Ishikawa (cell line): Measurements from ENCODE around the gene RACGAP1.

ENCODE experiments used
- CEBPB ChIP-seq: IDR thresholded peaks from 2 replicates; pipeline ENCODE4 v1.6.1; 2012
- CREB1 ChIP-seq: IDR thresholded peaks from 2 replicates; pipeline ENCODE4 v1.6.1; 2012; ENCODE audit warnings: low read depth
- EGR1 ChIP-seq: IDR thresholded peaks from 2 replicates; pipeline ENCODE4 v1.6.1; 2012
- EP300 ChIP-seq: IDR thresholded peaks from 2 replicates; pipeline ENCODE4 v1.6.1; 2012; ENCODE audit warnings: borderline replicate concordance
- FOXM1 ChIP-seq: IDR thresholded peaks from 2 replicates; pipeline ENCODE4 v1.6.1; 2012; ENCODE audit warnings: low read depth, borderline replicate concordance
- NFIC ChIP-seq: IDR thresholded peaks from 2 replicates; pipeline ENCODE4 v1.6.1; 2012
- RAD21 ChIP-seq: IDR thresholded peaks from 2 replicates; pipeline ENCODE4 v1.6.1; 2012; ENCODE audit warnings: low read depth
- TAF1 ChIP-seq: IDR thresholded peaks from 2 replicates; pipeline ENCODE4 v1.6.1; 2012; ENCODE audit warnings: low read depth, mild to moderate bottlenecking
- TCF12 ChIP-seq: IDR thresholded peaks from 2 replicates; pipeline ENCODE4 v1.6.1; 2012; ENCODE audit warnings: low read depth
- TEAD4 ChIP-seq: IDR thresholded peaks from 2 replicates; pipeline ENCODE4 v1.6.1; 2012
- YY1 ChIP-seq: IDR thresholded peaks from 2 replicates; pipeline ENCODE4 v1.6.1; 2012; ENCODE audit warnings: low read depth
- ZBTB7A ChIP-seq: IDR thresholded peaks from 2 replicates; pipeline ENCODE4 v1.6.1; 2012; ENCODE audit warnings: low read depth
- TF ChIP-seq, protein P1 (sequence below): IDR thresholded peaks from 2 replicates; pipeline ENCODE4 v1.6.1; 2012
- TF ChIP-seq, protein P2 (sequence below): IDR thresholded peaks from 2 replicates; pipeline ENCODE4 v1.6.1; 2012
- TF ChIP-seq, protein P3 (sequence below): IDR thresholded peaks from 2 replicates; pipeline ENCODE4 v1.6.1; 2012; ENCODE audit warnings: low read depth, mild to moderate bottlenecking

RACGAP1 gene

DNA sequence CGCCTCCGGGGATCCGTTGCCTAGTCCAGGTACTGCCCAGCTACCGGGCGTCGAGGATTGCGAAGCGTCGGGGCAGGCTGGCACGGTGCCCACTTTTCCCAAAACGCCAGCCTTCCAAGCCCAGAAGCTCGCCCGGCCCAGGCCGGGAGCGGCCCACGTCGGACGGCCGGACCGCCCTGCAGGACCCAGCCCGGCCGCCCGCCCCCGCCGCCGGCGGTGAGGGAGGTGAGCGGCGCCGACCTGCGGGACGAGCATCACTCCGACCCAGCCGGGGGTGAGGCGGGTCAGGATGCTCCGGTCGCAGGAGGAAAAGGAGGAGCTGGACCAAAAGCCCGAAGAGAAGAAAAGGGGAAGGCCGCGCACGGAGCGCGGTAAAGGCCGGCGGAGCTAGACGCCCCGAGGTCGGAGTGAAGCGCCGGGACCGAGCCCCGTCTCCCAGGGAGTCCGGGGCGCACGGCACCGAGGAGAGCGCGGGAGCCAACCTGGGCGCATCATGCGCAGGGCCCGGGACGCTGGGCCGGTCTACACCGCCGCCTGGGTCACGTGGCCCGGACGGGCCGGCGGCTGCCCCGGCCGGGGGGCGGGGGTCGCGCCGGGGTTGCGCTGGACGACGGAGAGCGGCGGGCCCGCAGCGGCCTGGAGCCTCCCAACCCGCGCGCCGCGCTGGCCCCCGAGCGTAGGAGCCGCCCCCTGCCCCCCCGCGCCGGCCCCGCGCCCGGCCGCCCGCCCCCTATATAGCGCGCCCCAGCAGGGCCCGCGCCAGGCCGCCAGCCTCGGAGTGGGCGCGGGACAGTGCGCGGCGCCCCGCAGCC lies 64.0 kb downstream of the RACGAP1 start, which contains the start of gene AQP5:
Gene AQP5 (plus strand): TSS at position 762 of the 812 bp plus-strand sequence. CDS start 146 bp downstream, outside the sequence.
- TF ChIP-seq, protein P1, sequence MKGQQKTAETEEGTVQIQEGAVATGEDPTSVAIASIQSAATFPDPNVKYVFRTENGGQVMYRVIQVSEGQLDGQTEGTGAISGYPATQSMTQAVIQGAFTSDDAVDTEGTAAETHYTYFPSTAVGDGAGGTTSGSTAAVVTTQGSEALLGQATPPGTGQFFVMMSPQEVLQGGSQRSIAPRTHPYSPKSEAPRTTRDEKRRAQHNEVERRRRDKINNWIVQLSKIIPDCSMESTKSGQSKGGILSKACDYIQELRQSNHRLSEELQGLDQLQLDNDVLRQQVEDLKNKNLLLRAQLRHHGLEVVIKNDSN = no peak
- TF ChIP-seq TEAD4 = no peak
- TF ChIP-seq EGR1 = no peak
- no peak for TF ChIP-seq CREB1
- no peak for TF ChIP-seq TCF12
- TF ChIP-seq FOXM1 = no peak
- TF ChIP-seq NFIC = no peak; the same call in 1 of the 2 replicates

DNA sequence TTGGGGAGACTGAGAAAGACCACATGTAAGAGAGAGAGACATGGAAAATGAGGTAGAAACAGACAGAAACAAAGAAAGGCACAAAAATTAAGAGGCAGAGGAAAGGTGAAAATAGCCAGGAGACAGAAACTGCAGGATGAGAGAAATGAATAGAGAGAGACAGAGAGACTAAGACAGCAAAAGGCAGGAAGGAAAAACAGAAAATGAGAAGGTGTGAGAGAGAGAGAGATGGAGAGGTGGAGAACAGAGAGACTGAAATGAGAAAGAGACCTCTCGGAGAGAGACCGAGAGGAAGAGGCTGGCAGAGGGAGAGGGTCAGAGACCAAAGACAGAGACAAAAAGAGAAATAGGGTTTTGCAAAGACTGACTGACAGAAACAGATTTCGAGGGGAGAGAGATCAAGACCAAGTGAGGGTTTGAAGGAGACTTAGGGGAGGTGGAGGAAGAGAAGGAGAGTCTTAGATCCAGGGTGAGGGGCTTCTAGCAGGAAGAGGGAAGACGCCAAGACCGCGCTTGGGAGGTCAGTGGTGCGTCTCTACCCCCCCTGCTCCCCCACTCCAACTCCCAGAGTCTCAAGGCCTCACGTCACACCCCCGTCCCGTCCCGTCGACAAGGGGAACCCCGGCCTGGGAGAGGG lies 64.7 kb downstream of the RACGAP1 start:
- TF ChIP-seq, protein P2, sequence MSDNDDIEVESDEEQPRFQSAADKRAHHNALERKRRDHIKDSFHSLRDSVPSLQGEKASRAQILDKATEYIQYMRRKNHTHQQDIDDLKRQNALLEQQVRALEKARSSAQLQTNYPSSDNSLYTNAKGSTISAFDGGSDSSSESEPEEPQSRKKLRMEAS = no peak
- TF ChIP-seq EGR1 = no peak
- no peak for TF ChIP-seq TAF1
- TF ChIP-seq YY1 = no peak
- no peak for TF ChIP-seq FOXM1
- no peak for TF ChIP-seq EP300
- no peak for TF ChIP-seq RAD21
- no peak for TF ChIP-seq ZBTB7A
- TF ChIP-seq TEAD4 = no peak

DNA sequence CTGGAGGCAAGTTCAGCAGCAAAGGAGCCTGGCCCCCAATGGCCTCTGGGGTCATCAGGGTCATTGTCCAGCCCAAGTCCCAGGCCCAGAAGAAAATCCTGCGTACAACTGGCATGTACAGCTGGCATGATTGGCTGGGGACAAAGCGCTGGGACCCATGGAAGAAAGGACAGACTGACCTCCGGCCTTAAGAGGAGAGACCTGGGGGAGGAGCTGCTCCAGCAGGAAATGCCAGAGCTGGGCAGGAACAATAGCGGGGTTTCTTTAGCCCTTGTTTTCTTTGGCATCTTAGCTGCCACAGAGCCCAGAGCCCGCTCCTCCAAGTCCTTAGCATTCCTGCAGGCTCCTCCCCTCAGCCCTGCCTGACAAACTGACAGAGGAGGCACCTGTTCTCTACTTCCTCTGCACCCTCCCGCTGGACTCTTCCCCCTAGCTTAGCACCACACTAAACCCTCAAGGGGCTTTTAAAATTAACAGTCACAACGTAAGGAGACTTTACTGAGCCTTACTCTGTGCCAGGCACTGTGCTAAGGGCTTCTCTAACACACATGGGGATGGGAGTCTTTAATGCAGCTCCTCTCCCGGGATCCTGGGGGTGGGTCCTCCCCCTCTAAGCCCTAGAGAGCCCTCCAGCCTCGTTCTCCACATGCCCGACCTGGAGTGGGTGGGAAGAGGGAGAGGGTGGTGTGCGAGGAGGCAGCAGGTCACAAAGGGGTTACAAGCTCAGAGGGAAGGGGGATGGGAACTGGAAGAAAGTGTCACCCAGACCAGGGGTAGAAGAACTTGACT lies 65.4 kb downstream of the RACGAP1 start:
- peak; percentile 38; the same call in 1 of the 2 replicates for TF ChIP-seq TAF1
- peak; percentile 89 for TF ChIP-seq EP300
- TF ChIP-seq YY1 = no peak; the same call in 1 of the 2 replicates
- TF ChIP-seq, protein P2 = peak; percentile 71; the same call in 1 of the 2 replicates
- TF ChIP-seq TCF12 = peak; percentile 92
- peak; percentile 96 for TF ChIP-seq NFIC
- TF ChIP-seq FOXM1 = peak; percentile 46; the same call in 1 of the 2 replicates
- no peak for TF ChIP-seq CEBPB
- TF ChIP-seq, protein P1 = no peak; the same call in 1 of the 2 replicates
- TF ChIP-seq CREB1 = no peak
- TF ChIP-seq TEAD4 = peak; percentile 89
- peak; percentile 0; the same call in 1 of the 2 replicates for TF ChIP-seq RAD21
- no peak; the same call in none of the 2 replicates for TF ChIP-seq ZBTB7A

DNA sequence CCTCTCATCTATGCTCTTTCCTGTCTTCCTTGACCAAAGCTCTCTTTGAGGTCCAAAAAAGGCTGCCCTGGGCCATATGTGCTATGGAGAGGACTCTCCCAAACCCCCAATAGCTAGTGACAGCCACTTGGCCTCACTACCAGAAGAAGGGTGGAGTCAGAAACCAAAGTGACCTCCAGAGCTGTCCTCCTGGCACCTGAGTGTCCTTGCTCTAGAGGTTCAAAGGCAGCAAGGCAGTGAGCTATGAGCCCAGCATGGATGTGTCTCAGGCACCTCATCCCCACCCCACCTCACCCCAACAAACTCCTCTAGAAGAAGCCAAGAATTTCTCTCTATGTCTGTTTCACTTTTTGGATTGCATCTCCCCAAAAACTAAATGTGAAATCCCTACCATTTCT lies 67.7 kb downstream of the RACGAP1 start:
- TF ChIP-seq CREB1 = no peak
- TF ChIP-seq, protein P3, sequence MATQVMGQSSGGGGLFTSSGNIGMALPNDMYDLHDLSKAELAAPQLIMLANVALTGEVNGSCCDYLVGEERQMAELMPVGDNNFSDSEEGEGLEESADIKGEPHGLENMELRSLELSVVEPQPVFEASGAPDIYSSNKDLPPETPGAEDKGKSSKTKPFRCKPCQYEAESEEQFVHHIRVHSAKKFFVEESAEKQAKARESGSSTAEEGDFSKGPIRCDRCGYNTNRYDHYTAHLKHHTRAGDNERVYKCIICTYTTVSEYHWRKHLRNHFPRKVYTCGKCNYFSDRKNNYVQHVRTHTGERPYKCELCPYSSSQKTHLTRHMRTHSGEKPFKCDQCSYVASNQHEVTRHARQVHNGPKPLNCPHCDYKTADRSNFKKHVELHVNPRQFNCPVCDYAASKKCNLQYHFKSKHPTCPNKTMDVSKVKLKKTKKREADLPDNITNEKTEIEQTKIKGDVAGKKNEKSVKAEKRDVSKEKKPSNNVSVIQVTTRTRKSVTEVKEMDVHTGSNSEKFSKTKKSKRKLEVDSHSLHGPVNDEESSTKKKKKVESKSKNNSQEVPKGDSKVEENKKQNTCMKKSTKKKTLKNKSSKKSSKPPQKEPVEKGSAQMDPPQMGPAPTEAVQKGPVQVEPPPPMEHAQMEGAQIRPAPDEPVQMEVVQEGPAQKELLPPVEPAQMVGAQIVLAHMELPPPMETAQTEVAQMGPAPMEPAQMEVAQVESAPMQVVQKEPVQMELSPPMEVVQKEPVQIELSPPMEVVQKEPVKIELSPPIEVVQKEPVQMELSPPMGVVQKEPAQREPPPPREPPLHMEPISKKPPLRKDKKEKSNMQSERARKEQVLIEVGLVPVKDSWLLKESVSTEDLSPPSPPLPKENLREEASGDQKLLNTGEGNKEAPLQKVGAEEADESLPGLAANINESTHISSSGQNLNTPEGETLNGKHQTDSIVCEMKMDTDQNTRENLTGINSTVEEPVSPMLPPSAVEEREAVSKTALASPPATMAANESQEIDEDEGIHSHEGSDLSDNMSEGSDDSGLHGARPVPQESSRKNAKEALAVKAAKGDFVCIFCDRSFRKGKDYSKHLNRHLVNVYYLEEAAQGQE = no peak
- no peak for TF ChIP-seq TAF1
- TF ChIP-seq TCF12 = no peak
- TF ChIP-seq EGR1 = no peak
- no peak for TF ChIP-seq EP300

DNA sequence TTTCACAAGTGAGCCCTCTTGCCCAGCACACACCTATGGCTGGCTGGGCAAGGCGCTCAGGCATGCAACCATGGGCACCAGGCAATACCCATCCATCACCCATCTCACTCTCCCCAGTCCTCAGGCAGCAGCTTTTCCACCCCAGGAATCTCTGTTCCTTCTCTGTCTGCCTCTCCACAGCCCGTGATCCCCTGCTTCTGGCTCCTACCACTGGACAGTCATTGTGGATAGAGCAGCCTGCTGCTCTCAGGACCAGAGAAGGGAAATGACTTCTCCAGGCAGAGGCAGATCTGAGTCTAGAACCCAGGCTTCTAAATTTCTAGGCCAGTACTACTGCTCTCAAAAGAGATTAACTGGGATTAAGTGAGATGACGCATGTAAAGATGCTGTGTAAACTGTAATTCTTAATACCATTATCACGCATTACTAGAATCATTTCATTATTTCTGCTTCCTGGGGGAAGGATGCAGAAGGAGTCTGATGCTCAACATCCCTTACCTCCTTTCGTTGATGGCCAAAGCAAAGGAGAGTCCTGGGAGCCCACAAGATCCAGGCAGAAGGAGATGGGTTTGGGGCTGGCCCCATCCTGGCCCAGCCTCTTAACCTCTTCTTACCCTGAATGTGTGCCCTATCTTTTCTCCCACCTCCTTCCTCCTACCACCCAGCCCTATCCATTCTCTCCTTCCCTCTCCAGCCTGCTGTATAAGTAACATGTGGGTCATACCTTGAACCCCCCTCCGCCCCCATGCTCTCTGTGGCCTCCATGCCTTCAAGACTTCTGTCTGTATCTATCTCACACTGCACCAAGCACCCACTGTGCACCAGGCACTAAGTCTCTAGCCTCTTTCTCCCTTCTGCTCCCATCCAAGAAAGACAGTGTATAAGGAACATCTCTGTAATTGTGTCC lies 68.4 kb downstream of the RACGAP1 start:
- TF ChIP-seq TCF12 = no peak
- no peak for TF ChIP-seq EGR1
- no peak for TF ChIP-seq YY1
- no peak for TF ChIP-seq NFIC
- no peak for TF ChIP-seq RAD21
- TF ChIP-seq, protein P2 = no peak
